Ascending aorta (tissue), 2 donors: ENCODE results near the gene FDXACB1. TPM values are rescaled to one million over a fixed set of nuclear protein-coding genes. Genes with fewer than 3 reads are reported as not detected.
A peak's percentile ranks its signal among the peaks of the same experiment; 100 is the strongest.

ENCODE experiments used
- DNase-seq, 2 donors: peaks; one replicate each; pipeline ENCODE4 v3.0.0-alpha.2; 2019; ENCODE audit warnings: low spot score in 2 of 2
- H3K27ac ChIP-seq, 2 donors: fragments of 200-600 bp; sonication (generic); one replicate each; pipeline ENCODE4 v1.5.1; 2016 to 2017; ENCODE audit warnings: mild to moderate bottlenecking in 1 of 2
- H3K27me3 ChIP-seq: fragments of 200-600 bp; sonication (generic); one replicate; pipeline ENCODE4 v1.5.1; 2017
- H3K36me3 ChIP-seq, 2 donors: fragments of 200-600 bp; sonication (generic); one replicate each; pipeline ENCODE4 v1.5.1; 2016
- H3K4me1 ChIP-seq, 2 donors: fragments of 200-600 bp; sonication (generic); one replicate each; pipeline ENCODE4 v1.5.1; 2016 to 2017; ENCODE audit warnings: mild to moderate bottlenecking in 1 of 2
- H3K4me3 ChIP-seq, 2 donors: fragments of 200-600 bp; sonication (generic); one replicate each; pipeline ENCODE4 v1.5.1; 2016 to 2017; ENCODE audit warnings: mild to moderate bottlenecking in 1 of 2
- H3K9me3 ChIP-seq, 2 donors: fragments of 200-600 bp; sonication (generic); one replicate each; pipeline ENCODE4 v1.5.1; 2016
- CTCF ChIP-seq, 3 experiments: fragments of 200-600 bp in 2 of 3; fragments of 450-650 bp in 1 of 3; sonication (generic) in 2 of 3; IDR thresholded peaks; one replicate each; pipeline ENCODE4 v1.5.1; 2016 to 2019; ENCODE audit warnings: antibody characterized with exemption in 3 of 3, mild to moderate bottlenecking in 1 of 3, moderate library complexity in 1 of 3
- intact Hi-C: fragments of 100-400 bp; cut with DNase I; formaldehyde crosslinking; loops from one replicate; pipeline ENCODE4 v1.15.1; 2023
- total RNA-seq: library from RNA; depleted of rRNA; stranded (reverse); fragments of >200 nt; gene quantifications from one replicate; pipeline ENCODE4 v1.1.0, GENCODE V29; 2016

Gene FDXACB1
- total RNA-seq, 1 donor from 2014 or later = 0.53 TPM

- Histone ChIP-seq H3K27me3 (no peaks in the 10 kb centered on the region), H3K4me1 (peaks cover 0 to 32% of the 10 kb centered on the region in 2 donors), H3K27ac (peak overlapping the region; percentile 5 to 98), H3K36me3 (no peaks in the 10 kb centered on the region), H3K4me3 (no peak overlapping the region), H3K9me3 (no peaks in the 10 kb centered on the region)
- DNase-seq = no peak
- TF ChIP-seq CTCF (IDR thresholded peaks at IDR 0.05) = no peak
- intact Hi-C loops = no loop called here
Observed at GRCh38 chr11:111917788-111918187, 38.8 kb upstream of the FDXACB1 start.

DNA sequence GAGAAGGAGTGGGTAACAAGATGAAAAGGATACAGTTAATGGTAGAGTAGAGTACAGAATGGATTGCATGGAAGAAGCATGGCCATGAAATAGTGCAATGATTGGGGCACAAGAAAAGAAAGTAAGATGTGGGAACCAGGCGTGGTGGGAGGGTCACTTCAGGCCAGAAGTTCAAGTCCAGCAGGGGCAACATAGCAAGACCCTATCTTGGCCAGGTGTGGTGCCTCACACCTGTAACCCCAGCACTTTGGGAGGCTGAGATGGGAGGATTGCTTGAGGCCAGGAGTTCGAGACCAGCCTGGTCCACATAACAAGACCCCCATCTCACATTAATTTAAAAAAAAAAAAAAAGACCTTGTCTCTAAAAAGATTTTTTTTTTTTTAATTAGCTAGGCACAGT is 38.3 kb upstream of the FDXACB1 start:
- H3K27ac ChIP-seq = peak overlapping the region; percentile 5 to 98
- intact Hi-C loops = no loop called here

DNA sequence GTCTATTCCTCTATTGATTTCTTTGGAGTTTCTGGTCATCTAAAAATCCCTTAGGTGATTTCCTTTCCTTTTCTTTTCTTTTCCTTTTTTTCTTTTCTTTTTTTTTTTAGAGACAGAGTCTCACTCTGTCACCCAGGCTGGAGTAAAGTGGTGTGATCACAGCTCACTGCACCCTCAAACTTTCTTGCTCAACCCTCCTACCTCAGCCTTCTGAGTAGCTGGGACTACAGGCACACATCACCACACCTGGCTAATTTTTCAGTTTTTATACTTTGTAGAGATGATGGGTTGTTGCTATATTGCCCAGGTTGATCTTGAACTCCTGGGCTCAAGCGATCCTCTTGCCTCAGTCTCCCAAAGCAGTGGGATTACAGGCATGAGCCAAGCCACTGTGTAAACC is 37.8 kb upstream of the FDXACB1 start:
- Histone ChIP-seq H3K4me1 (peaks cover 0 to 23% of the 10 kb centered on the region in 2 donors), H3K27me3 (no peaks in the 10 kb centered on the region), H3K27ac (peak overlapping the region; percentile 98 to 99), H3K36me3 (no peaks in the 10 kb centered on the region), H3K4me3 (no peak overlapping the region), H3K9me3 (no peaks in the 10 kb centered on the region)
- no peak for TF ChIP-seq CTCF (IDR thresholded peaks at IDR 0.05)
- intact Hi-C loops = no loop called here
- no peak for DNase-seq

More for the DNA sequence above, 38.3 kb upstream of the FDXACB1 start:
- Histone ChIP-seq H3K9me3 (no peaks in the 10 kb centered on the region), H3K36me3 (no peaks in the 10 kb centered on the region), H3K4me3 (no peak overlapping the region), H3K27me3 (no peaks in the 10 kb centered on the region), H3K4me1 (peaks cover 0 to 28% of the 10 kb centered on the region in 2 donors)
- no peak for DNase-seq
- TF ChIP-seq CTCF (IDR thresholded peaks at IDR 0.05) = no peak

DNA sequence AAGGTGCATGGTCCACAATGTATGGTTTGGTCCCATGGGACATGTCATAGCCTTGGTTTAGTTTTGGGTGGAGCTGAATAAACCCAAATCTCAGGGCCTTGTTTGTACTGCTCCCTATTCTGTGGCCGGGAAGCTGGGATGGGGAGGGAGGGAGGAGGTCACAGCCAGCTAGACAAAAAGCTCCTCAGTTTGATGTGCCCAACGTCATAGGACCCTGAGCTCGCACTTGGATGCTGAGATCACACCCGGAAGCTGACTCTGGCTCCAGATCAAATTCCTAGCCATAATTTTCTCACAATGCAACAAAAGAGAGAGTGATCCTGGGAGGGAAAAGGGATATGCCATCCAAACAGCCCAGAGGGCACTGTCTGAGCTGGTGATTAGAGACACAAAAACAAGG is 35.0 kb upstream of the FDXACB1 start:
- peaks cover 0 to 15% of the 10 kb centered on the region in 2 donors for H3K4me1 ChIP-seq

GRCh38 chr11:111913031-111913861 is 34.3 kb upstream of the FDXACB1 start:
- no peaks in the 10 kb centered on the region for H3K27me3 ChIP-seq
- H3K27ac ChIP-seq = peak overlapping the region; percentile 98 to 99
- H3K9me3 ChIP-seq = no peaks in the 10 kb centered on the region
- H3K36me3 ChIP-seq = peaks cover 5 to 22% of the 10 kb centered on the region in 2 donors
- peak overlapping the region; percentile 66 to 88 for H3K4me3 ChIP-seq
- TF ChIP-seq CTCF (IDR thresholded peaks at IDR 0.05) = no peak
- intact Hi-C loops = loop anchor here (2.0 kb wide), 1 partner anchor 32 kb away; no protein-coding TSS in a partner anchor
- H3K4me1 ChIP-seq = peaks cover 0 to 15% of the 10 kb centered on the region in 2 donors
- no peak for DNase-seq

More for the DNA sequence above, 35.0 kb upstream of the FDXACB1 start:
- H3K36me3 ChIP-seq = peaks cover 5 to 15% of the 10 kb centered on the region in 2 donors
- peak overlapping the region; percentile 98 to 99 for H3K27ac ChIP-seq
- peak in 1 of 2 donors; percentile 85 for DNase-seq
- H3K27me3 ChIP-seq = no peaks in the 10 kb centered on the region
- H3K9me3 ChIP-seq = no peaks in the 10 kb centered on the region
- peak overlapping the region; percentile 66 to 88 for H3K4me3 ChIP-seq
- intact Hi-C loops = loop anchor here (1.0 to 2.0 kb wide), 3 partner anchors 12 to 181 kb away; no protein-coding TSS in a partner anchor
- no peak for TF ChIP-seq CTCF (IDR thresholded peaks at IDR 0.05)
